Spleen (tissue), 7 donors: Measurements from ENCODE around the gene ZBTB42.

Experiments
- POLR2AphosphoS5 ChIP-seq, 3 donors: sonication (generic); formaldehyde crosslinking; IDR thresholded peaks; one replicate each; pipeline ENCODE4 v1.5.1; 2017; ENCODE audit warnings: antibody characterized with exemption in 3 of 3
- TF ChIP-seq, protein P1 (sequence below), 11 experiments: fragments of 200-600 bp in 7 of 11; fragments of 450-650 bp in 4 of 11; sonication (generic) in 4 of 11; IDR thresholded peaks in 8 of 11; conservative IDR thresholded peaks in 3 of 11; 1 replicate in 7 of 11; 2 replicates in 4 of 11; pipeline versions ENCODE4 v1.4.0 to v1.8.0; 2016 to 2021; ENCODE audit warnings: antibody characterized with exemption in 11 of 11, inconsistent platforms in 4 of 11, mild to moderate bottlenecking in 1 of 11
- donor health status: DM: no; HTN: no; CAD: no; lungs with moderate emphysema.
- donor health status: DM: no; HTN: no; CAD: no.
- donor health status: DM: no; HTN: no; CAD: no.

GRCh38 chr14:104777808-104778249 lies 23.1 kb upstream of the ZBTB42 start:
- TF ChIP-seq, protein P1, sequence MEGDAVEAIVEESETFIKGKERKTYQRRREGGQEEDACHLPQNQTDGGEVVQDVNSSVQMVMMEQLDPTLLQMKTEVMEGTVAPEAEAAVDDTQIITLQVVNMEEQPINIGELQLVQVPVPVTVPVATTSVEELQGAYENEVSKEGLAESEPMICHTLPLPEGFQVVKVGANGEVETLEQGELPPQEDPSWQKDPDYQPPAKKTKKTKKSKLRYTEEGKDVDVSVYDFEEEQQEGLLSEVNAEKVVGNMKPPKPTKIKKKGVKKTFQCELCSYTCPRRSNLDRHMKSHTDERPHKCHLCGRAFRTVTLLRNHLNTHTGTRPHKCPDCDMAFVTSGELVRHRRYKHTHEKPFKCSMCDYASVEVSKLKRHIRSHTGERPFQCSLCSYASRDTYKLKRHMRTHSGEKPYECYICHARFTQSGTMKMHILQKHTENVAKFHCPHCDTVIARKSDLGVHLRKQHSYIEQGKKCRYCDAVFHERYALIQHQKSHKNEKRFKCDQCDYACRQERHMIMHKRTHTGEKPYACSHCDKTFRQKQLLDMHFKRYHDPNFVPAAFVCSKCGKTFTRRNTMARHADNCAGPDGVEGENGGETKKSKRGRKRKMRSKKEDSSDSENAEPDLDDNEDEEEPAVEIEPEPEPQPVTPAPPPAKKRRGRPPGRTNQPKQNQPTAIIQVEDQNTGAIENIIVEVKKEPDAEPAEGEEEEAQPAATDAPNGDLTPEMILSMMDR (IDR thresholded peaks at IDR 0.05 in 8 of 11, conservative IDR thresholded peaks at IDR 0.05 in 3 of 11), result no peak
- TF ChIP-seq POLR2AphosphoS5 (IDR thresholded peaks at IDR 0.05), result no peak
